WERI-Rb-1 (cell line): ENCODE data around the gene MPV17L2.
A peak's percentile ranks its signal among the peaks of the same experiment; 100 is the strongest.

Experiments
- DNase-seq: peaks from one replicate; pipeline ENCODE4 v3.0.0-alpha.2; 2020
- H3K27ac ChIP-seq: fragments of 250-450 bp; sonication (Bioruptor Pico); 2 replicates; pipeline ENCODE4 v1.5.1; 2020; ENCODE audit warnings: mild to moderate bottlenecking, moderate library complexity
- H3K27me3 ChIP-seq: fragments of 250-450 bp; sonication (Bioruptor Pico); 2 replicates; pipeline ENCODE4 v1.5.1; 2021; ENCODE audit warnings: mild to moderate bottlenecking, low read depth, moderate library complexity; ENCODE audit not compliant: insufficient read depth, severe bottlenecking
- H3K36me3 ChIP-seq: fragments of 250-450 bp; sonication (Bioruptor Pico); 2 replicates; pipeline ENCODE4 v1.5.1; 2020; ENCODE audit warnings: mild to moderate bottlenecking, moderate library complexity
- H3K4me3 ChIP-seq: 2 replicates; pipeline ENCODE4 v1.5.1; 2011; ENCODE audit warnings: low read depth, mild to moderate bottlenecking, control low read depth, low read length
- H3K9me3 ChIP-seq: fragments of 250-450 bp; sonication (Bioruptor Pico); 2 replicates; pipeline ENCODE4 v1.5.1; 2021; ENCODE audit warnings: mild to moderate bottlenecking, moderate library complexity; ENCODE audit not compliant: severe bottlenecking
- CTCF ChIP-seq: IDR thresholded peaks from 2 replicates; pipeline ENCODE4 v1.5.1; 2011; ENCODE audit warnings: low read depth, mild to moderate bottlenecking, control low read depth, inconsistent platforms, low read length

MPV17L2 gene

GRCh38 chr19:18229474-18229873, 36.5 kb downstream of the MPV17L2 start:
- Histone ChIP-seq H3K4me3 (no peak overlapping the region), H3K27ac (no peak overlapping the region), H3K27me3 (no peaks in the 10 kb centered on the region), H3K36me3 (no peaks in the 10 kb centered on the region), H3K9me3 (no peaks in the 10 kb centered on the region)
- TF ChIP-seq CTCF = 0 out of 2 replicates have a peak, but pooled peaks have one; percentile 26
- no peak for DNase-seq

GRCh38 chr19:18229915-18230314, 36.9 kb downstream of the MPV17L2 start:
- Histone ChIP-seq H3K9me3 (no peaks in the 10 kb centered on the region), H3K27me3 (no peaks in the 10 kb centered on the region), H3K36me3 (no peaks in the 10 kb centered on the region), H3K27ac (no peak overlapping the region), H3K4me3 (no peak overlapping the region)
- no peak for DNase-seq
- TF ChIP-seq CTCF = no peak

GRCh38 chr19:18230941-18231734, 38.1 kb downstream of the MPV17L2 start:
- peak overlapping the region; percentile 61 for H3K27ac ChIP-seq
- H3K4me3 ChIP-seq = no peak overlapping the region
- no peaks in the 10 kb centered on the region for H3K9me3 ChIP-seq
- no peaks in the 10 kb centered on the region for H3K36me3 ChIP-seq
- no peaks in the 10 kb centered on the region for H3K27me3 ChIP-seq
- no peak for TF ChIP-seq CTCF
- no peak for DNase-seq

- Histone ChIP-seq H3K27me3 (no peaks in the 10 kb centered on the region), H3K36me3 (no peaks in the 10 kb centered on the region), H3K9me3 (no peaks in the 10 kb centered on the region), H3K27ac (peak overlapping the region; percentile 84), H3K4me3 (no peak overlapping the region)
- peak; percentile 84 for DNase-seq
- TF ChIP-seq CTCF = no peak
Observed at GRCh38 chr19:18231775-18232174, 38.8 kb downstream of the MPV17L2 start.

- Histone ChIP-seq H3K4me3 (peak overlapping the region; percentile 79), H3K27me3 (no peaks in the 10 kb centered on the region), H3K27ac (peak overlapping the region; percentile 84), H3K9me3 (no peaks in the 10 kb centered on the region), H3K36me3 (no peaks in the 10 kb centered on the region)
- TF ChIP-seq CTCF = peak; percentile 51; the same call in 1 of the 2 replicates
- DNase-seq = peak; percentile 88
Observed at GRCh38 chr19:18232540-18233223, 39.7 kb downstream of the MPV17L2 start.
